NK-92 treated with Interleukin-12 subunit alpha and Interleukin-12 subunit beta, amount 100 ng/mL, for 24 hours (cell line): ENCODE results near the gene ETNK2.
"Not testable (repeated sequence)": the region's sequence is repeated elsewhere in the genome, so short reads cannot be mapped to it uniquely, and the experiment has no call there.

Experiments used
- DNase-seq: peaks from one replicate; lab custom pipeline; 2025; lab: John Stamatoyannopoulos, UW

Gene ETNK2

GRCh38 chr1:204098683-204099082 lies 53.2 kb downstream of the ETNK2 start:
- no peak for DNase-seq

- no peak for DNase-seq
These were observed 54.9 kb downstream of the ETNK2 start for GRCh38 chr1:204096931-204097330.

- DNase-seq = no peak
These were observed 56.8 kb downstream of the ETNK2 start for GRCh38 chr1:204094856-204095634.

- no peak for DNase-seq
These were observed 57.5 kb downstream of the ETNK2 start for GRCh38 chr1:204094313-204094729.

GRCh38 chr1:204093781-204094180 lies 58.1 kb downstream of the ETNK2 start:
- DNase-seq = no peak

GRCh38 chr1:204093421-204093717 lies 58.5 kb downstream of the ETNK2 start:
- no peak for DNase-seq

- DNase-seq = no peak
These were observed 59.0 kb downstream of the ETNK2 start for GRCh38 chr1:204092632-204093420.

GRCh38 chr1:204091787-204092312 lies 60.0 kb downstream of the ETNK2 start:
- no peak for DNase-seq

GRCh38 chr1:204091066-204091465 lies 60.8 kb downstream of the ETNK2 start:
- DNase-seq = no peak

GRCh38 chr1:204090132-204090531 lies 61.7 kb downstream of the ETNK2 start:
- DNase-seq = not testable (repeated sequence)

- DNase-seq = no peak
These were observed 62.6 kb downstream of the ETNK2 start for GRCh38 chr1:204089044-204089751.

- no peak for DNase-seq
These were observed 63.2 kb downstream of the ETNK2 start for GRCh38 chr1:204088596-204088995.

- DNase-seq = no peak
These were observed 63.8 kb downstream of the ETNK2 start for GRCh38 chr1:204087893-204088528.

GRCh38 chr1:204087181-204087892 lies 64.5 kb downstream of the ETNK2 start:
- DNase-seq = no peak

GRCh38 chr1:204085876-204086275 lies 66.0 kb downstream of the ETNK2 start:
- DNase-seq = no peak

- no peak for DNase-seq
These were observed 67.5 kb downstream of the ETNK2 start for GRCh38 chr1:204084247-204084772.

- no peak for DNase-seq
These were observed 68.4 kb downstream of the ETNK2 start for GRCh38 chr1:204083491-204083890.

- no peak for DNase-seq
These were observed 69.9 kb downstream of the ETNK2 start for GRCh38 chr1:204081791-204082513.

GRCh38 chr1:204081164-204081790 lies 70.6 kb downstream of the ETNK2 start:
- DNase-seq = no peak
